ENCODE measurements around the gene C1QTNF7.
A peak's percentile ranks its signal among the peaks of the same experiment; 100 is the strongest.

Gene C1QTNF7, protein sequence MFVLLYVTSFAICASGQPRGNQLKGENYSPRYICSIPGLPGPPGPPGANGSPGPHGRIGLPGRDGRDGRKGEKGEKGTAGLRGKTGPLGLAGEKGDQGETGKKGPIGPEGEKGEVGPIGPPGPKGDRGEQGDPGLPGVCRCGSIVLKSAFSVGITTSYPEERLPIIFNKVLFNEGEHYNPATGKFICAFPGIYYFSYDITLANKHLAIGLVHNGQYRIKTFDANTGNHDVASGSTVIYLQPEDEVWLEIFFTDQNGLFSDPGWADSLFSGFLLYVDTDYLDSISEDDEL

DNA sequence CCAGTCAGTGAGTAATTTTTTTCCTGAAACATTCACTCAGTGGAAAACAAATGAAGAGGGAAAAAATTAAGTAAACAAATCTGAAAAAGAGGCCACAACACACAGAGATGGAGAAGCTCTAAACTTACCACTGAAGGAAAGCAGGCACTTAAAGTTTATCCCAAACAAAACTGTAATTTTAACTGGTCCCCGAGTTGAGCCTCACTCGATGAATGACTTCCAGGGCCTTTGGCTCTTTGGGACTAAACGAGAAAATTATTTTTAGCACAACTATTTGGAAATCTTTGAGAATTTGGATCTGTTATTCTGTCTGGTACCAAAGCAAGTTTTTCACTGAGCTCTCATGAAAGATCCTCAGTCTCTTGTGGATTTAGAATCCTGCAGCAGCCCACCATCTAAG lies at the start of gene C1QTNF7:
C1QTNF7 (plus strand) TSS at position 333 of the 400 bp plus-strand sequence. CDS start 7,711 bp downstream, outside the sequence.
- DNase-seq, result no peak

DNA sequence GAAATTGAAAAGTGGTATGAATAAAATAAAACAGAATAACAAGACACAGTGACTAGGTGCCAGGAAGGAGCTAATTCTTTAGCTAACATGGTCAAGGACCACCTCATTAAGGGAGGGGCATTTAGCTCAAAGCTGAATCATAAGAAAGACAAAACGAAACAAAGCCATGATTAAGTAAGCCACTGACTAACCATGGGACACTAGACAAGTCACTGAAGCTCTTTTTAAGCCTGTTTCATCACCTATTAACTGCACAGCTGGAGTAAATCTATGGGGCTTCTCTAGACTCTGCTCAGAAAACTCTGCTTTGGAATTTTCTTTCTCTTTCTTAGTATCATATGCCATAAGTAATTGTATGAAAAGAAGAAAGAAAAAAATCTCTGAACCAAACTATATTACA lies 49.8 kb upstream of the C1QTNF7 start:
- no peak for DNase-seq

DNA sequence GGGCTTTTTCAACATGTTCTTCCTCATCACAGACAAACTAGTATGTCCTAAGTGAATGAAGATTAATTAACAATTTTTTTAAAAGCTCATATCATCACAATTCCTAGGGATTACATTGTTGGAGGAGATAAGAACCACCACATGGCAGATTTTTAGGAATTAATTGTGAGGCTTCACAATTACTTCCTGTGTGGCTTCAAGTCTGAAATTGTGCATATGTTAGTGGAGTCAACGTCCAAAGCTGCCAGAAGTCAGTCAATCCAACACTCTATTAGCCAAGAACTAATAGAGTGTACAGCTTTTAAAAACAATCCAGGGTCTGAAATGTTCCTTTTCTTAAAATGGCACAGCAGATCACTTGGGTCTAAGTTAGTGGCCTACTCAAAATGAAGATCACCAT lies 49.3 kb upstream of the C1QTNF7 start:
- no peak for DNase-seq

DNA sequence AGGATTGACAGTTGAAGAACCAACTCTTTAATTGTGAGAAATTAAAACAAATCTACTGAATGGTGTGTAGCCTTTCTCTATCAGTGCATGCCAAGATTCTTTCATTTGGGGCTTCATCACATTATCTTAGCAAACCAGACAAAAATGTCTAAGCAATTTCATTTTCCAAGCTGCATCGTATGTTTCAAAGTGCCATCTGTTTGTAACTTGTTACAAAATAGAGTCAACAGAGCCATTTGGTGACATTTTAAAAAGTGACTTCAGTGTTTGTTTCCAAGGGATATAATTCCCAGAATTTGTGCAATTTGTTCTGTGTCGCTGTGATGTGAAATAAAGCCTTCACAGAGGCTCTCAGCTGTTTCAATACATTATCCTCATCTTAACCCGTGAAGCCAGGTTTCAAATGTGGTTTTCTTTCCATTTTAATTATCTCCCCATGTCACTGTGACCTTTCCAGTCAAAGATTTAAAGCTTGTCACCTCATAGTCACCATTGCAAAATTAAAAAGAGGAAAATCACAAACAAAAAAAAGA lies 46.0 kb upstream of the C1QTNF7 start:
- no peak for DNase-seq

DNA sequence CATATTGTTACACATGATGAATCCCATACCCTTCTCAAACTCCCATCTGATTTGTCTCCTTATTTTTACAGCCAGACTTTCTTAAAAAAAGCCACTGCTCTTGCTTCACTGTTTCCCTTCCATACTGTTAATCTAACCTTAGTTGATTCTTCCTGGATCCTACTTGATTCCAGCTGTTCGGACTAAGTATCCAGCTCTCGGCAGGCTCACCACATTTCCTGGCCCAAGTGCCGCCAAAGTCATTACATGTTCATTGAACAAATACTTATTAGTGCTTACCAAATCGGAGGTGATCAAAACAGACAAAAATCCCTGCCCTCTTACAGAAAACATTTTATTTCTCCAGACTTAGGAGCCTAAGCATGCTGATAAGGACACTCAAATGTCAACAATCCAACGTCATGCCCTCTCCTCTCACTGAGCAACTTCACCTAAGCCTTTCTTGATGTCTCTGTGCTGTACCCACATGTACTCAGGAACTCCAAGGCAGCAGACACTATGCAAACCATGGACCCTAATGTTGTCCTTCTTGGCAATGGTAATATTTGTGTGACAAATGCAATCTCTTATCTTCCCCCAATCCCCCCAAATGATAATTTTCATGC lies 45.1 kb upstream of the C1QTNF7 start:
- DNase-seq, result no peak

DNA sequence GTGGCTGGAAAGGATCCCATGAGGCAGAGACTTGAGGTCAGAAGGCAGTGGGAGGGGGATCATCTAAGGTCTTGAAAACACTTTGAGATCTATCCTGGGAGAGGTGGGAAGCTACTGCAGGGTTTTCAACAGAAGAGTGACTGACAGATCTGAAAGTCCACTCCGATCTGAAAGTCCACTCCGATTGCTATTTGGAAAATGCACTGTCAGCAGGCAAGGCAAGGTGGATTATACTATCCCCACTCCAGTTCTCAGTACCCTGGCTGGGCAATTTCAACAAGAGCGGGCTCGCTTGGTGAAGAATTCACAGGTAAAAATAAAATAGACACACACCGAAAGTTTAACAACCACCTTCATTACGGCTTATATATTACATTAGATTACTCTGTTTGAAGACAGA lies 42.3 kb upstream of the C1QTNF7 start:
- no peak for DNase-seq

DNA sequence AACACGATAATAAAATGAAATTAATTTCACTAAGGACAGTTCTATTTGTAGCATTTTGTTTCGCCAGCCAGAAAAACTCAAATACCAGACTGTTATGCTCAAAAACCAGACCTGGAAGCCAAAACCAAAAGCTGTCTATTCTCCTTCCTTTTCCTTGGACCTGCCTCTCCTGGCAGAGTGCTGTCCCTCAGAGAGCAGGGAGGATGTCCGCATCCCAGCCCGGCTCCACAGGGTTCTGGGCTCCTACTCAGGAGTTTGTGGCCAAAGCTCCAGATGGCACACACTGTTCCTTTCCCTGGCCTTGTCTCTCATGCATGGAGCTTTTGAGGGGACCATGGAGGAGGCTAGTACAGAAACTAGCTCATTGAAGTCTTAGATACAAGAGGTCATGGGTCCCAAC lies 41.9 kb upstream of the C1QTNF7 start:
- DNase-seq, result no peak

DNA sequence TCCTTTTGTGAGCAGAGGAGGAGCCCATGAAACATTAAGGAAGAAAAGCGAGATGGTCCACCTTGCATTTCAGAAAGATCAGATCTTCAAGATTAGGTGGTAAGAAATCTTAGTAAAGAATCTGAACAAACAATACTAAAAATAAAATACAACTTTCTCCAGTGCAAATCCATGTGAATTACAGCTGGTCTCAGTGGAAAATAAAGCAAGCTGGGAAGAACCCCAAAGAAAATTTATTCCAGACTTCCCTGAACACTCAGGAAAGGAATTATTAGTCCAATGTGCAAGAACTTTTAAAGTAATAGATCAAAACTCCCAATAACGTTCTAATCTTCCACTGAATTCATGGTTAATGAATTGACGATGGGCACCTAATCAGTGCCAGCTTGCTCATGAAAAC lies 37.3 kb upstream of the C1QTNF7 start:
- no peak for DNase-seq

DNA sequence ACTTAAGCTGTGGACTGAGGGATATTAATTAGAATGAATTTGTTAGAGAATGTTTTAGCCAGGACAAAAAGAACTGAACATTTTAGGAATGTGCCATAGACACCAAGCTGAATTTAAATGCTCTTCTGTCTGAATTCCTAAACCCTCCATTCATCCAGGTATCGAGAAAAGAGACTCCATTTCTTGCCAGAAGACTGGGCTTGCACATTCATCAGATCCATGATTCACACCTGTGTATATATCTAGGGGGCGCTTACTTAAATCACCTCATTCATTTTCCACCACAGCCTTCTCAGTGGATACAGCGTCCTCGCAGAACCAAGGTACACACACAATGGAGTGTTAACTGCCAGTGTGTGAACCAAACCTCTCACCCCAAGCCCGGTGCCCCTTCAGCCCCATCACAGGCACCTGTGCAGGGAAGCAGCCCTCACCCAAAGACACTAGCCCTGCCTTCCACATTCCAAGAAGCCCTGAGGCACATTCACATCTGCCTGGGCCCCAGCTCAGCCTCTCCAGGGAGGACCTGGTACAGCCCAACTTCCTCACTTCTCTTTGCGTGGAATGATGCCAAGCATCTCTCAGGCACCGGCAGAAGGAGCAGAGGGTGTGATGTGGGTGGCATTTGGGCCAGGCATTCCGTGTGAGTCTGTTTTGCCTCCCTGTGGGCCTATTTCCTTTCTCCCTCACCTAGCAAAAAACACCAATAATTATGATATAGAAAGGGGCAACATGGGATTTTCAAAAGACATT lies 35.6 kb upstream of the C1QTNF7 start:
- no peak for DNase-seq

DNA sequence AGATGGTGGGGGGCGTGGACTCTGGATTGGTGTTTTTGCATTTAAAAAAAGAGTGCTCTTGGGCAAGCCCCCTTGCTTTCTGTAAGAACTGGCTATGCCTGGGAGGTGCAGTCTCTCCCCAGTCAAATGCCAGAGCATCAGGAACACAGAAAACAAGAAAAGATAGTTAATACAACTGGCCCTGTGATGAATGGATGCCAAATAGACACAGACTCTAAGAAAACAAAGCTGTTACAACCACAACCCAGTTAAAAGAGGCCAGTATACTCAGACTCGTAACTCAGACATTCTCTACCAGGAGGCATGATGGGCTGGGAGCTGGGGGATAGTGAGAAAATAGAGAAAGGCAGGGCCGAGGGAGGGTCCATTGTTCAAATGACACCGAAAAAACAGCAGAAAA lies 32.5 kb upstream of the C1QTNF7 start:
- no peak for DNase-seq

DNA sequence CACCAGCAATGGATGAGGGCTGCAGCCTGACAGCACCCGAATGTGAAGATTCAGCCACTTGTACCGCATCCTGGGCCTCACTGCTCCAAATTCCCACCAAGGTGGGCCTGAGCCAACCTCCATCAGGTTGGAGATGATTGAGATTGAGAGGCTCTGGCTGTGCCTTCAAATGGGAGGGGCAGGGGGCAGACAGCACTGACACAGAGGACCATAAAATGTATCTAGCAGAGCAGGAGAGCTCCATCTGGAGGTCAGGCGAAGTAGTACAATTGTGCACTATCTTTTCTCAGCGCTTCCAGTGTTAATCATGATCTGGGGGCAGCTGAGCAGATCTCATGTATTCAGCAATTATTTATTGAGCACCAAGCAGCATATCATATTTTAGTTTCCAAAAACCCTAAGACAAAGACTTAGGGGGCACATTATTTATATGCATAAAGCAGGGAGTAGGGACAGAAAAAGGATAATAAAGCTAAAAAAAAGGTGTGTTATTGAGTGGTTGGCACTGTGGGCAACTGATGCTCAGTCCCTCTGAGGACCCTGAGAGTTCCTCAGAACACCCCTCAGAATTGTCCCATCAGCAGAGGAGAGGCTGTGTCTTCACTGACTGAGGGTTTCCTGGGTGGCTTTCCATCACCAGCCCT lies 31.6 kb upstream of the C1QTNF7 start:
- peak; percentile 62 for DNase-seq

DNA sequence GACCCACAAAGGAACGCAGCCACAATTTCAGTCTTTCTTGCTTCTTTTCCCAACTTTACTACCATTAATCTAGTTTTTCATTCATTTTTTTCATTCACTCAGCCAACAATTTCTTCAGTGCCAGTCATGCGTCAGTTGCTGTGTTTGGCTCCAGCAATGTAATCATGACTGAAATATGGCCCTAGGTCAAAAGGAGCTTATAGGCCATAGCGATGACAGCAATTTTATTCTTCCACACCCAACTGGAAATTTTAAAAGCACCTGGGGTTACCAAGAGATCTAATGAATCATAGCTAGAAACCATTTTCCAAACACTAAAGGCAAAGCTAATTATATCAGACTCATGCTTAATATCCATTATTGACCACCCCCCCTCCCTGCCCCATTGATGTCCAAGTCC lies 29.8 kb upstream of the C1QTNF7 start:
- no peak for DNase-seq

DNA sequence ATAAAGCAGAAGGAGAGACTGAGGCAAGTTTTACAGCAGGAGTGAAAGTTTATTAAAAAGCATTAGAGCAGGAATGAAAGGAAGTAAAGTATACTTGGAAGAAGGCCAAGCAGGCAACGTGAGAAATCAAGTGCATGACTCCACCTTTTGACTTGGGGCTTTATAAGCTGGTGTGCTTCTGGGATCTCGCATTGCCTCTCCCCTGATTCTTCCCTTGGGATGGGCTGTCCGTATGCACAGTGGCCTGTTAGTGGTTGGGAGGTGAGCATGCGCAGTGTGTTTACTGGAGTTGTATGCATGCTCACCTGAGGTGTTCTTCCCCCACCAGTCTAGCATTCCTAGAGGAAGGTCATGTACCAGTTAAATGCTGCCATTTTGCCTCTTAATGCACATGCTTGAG lies 29.1 kb upstream of the C1QTNF7 start:
- DNase-seq, result no peak

DNA sequence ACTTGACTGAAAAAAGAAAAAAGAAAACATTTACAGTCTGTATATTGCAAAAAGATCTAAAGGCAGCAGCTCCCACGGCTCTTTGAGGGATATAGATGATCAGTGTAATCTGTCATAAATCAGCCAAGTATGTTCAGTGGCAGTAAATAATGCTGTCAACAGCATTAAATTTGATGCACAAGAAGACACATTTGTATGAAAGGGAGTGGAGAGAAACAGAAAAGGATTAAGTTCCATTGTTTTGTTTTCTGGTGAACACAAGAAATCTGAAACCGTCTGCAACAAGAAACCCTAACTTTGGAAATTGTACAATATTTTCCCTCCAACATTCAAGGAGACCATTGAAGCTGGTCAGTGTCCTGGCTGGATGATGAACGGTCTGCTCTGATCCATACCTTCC lies 27.6 kb upstream of the C1QTNF7 start:
- DNase-seq, result no peak

DNA sequence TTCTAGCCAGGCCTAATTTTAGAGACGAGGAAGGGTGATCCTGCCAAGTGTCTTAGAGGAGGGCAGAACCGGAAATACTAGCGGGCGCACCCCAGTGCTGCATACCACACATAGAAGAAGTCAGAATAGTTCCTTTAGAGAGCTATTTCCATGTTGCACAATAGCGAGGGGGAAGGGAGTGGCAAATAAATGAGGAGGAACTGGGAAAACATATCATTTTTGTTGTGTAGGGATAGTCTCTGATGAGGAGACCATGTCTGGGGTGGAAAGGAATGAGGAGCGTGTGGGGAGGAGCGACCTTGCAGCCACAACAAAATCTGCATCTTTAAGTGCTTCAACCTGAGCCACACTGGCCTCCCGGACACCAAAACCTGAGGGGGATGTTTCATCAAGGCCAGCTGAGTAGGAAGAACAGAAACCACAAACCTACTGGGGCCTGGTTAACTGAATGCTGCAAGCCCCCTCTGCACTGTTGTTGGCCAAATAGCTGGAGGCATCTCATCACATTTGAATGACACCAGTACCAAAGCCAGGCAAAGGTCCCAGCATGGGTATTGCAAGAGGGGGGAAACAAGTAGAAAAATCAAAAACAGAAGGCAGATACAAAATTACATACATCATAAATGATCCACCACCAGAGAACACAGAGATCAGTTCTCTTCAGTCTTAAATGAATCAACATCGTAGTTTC lies 26.7 kb upstream of the C1QTNF7 start:
- DNase-seq, result peak; percentile 58

DNA sequence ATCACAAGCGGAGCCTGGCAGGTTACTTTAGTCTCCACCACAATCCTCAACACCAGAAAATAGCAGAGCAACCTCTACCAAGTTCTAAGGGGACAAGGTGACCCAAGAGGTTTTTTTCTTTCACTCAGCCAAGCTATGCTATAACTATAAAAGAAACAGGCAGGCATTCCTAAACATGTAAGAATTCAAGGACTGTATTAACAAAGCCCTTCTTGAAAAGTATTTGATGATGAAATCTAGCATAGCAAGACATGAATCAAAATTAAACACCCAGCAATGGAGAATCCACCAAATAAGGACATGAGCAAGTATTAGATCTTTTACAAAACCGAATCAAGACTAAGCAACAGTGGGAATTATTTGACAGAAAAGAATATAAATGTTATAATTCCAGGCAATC lies 25.7 kb upstream of the C1QTNF7 start:
- DNase-seq, result no peak

DNA sequence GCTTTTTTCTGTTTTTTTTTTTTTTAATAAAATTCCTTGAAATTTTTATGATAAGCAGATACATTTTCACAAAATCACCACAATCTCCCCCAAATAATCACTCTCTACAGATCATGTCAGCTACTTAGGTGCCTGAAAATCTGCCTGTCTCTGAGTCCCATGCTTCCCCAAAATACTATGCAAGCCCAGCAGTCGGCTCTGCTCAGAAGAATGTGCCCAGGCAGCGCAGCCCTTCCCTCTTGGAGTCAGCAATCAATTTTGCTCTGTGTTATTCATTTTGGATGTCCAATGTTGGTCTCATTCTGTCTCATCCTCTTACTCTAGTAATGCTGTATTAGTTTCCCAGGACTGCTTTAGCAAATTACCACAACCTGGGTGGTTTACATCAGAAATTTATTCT lies 24.9 kb upstream of the C1QTNF7 start:
- DNase-seq, result no peak

DNA sequence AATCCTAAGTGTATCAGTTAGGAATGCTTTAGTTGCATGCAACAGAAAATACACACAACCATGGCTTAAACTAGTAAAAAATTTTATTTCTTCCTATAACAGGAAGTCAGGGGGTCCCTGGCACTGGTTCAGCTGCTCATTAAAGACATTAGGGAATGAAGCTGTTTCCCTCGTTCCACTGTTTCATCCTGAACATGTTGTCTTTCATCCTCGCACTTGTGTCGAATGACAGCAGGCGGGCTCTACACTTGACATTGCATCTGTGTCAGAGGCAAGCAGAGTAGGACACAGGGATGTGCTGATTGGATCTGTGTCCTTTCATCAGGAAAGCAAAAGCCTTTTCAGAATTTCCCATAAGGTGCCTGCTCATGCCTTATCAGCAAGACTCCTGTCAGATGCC lies 22.8 kb upstream of the C1QTNF7 start:
- no peak for DNase-seq

DNA sequence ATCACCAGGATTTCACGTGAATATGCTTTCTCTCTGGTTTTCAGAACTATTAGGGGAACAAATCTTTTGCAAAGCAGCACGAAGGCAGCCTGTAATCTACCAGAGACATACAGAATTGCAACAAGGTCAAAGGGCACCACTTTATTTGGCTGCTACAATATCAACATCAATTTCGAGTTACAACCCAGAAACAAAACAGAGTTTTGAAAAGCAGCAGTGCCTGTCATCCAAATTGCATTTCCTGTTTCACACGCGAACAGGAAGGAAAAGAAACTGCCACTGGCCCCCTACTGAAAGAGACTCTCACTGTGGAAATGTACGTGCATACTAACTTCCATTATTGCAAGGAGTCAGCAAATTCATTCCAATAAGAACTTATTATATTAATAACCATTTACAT lies 17.1 kb upstream of the C1QTNF7 start:
- DNase-seq, result peak; percentile 40

DNA sequence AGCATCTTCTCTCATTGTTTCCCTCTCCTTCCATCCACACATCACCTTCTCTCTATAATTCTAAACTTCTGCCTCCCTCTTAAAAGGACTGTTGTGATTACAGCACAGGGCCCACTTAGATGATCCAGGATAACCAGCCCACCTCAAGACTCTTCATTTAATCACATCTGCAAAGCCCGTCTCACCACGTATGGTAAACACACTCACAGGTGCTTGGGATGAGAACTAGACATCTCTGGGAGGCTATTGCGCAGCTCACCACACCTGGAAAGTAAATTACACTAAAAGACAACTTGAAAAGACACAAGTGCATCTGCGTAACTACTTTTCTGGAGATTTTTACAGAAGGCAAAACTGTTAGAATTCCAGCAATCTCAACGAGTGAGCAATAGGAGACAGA lies 15.4 kb upstream of the C1QTNF7 start:
- DNase-seq, result no peak

DNA sequence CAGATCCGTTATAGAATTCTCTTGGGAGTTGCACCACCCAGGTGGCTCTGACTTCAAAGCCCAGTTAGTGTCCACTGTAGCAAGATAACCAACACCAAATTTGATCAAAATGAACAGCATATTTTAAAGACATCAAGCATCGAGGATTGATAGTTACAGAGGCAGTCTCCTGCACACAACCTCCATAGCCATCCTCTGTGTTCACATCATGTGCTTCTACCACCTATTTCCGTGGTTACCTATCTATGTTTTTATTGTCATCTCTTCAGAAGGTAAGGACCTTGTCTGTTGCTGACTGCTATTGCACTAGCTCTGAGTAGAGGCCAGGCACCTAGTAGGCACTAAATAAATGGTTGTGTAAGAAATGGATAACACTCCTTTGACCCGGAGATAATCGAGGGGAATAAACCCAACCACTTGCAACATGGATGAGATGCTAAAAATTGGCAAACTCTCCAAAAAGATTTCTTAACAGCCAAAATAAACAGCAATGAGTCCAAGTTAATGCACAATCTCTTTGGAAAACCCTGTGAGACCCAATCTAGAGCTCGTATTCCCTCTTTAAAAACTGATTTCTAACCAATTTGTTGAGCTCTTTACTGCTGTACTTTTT lies 14.7 kb upstream of the C1QTNF7 start:
- no peak for DNase-seq

DNA sequence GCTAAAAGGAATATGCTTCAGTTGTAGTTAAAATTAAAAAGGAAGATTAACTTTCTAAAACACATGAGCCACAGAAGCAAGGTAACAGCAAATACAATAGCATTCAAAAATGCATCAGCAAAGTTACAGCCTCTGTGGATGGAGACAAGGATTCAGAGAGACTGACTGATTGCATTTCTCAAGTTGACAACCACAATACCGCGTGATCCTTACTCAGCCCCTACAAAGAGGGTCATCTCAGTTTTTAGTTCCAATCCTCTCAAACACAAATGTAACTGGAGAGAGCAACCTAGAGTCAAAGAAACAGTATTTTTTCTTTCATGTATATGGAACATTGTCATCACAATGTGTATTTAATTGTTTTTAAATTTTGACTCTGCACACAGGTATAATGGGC lies 14.2 kb upstream of the C1QTNF7 start:
- no peak for DNase-seq
